ENCODE data around the gene EID2B. TPM values are rescaled to one million over a fixed set of nuclear protein-coding genes. Genes with fewer than 3 reads are reported as not detected.

Gene EID2B
- total RNA-seq, 2 donors from 2014 or later, result 2.8 to 3.2 TPM

GRCh38 chr19:39517432-39517831 lies 15.2 kb downstream of the EID2B start:
- no peak for ATAC-seq (replicated peaks)
- Mint-ChIP-seq H3K4me3 (no peak overlapping the region), H3K36me3 (ENCODE audit: low read depth) (peaks cover 6% of the 10 kb centered on the region)

DNA sequence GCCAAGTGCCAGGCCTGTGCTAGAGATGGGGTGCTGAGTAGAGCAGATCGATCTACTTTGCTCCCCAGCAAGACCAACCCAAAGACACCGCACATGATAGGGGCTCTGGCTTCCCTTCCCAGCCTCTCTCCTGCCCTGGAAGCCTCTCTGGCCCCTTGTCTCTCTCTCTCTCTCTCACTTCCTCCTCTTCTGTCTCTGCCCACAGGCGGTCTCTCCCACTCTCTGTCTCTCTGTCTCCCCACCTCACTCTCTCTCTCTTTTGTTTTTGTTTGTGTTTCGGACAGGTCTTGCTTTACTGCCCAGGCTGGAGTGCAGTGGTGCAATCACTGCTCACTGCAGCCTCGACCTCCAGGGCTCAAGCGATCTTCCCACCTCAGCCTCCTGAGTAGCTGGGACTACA lies 16.4 kb downstream of the EID2B start:
- no peaks in the 10 kb centered on the region for H3K9me3 Mint-ChIP-seq
- no peak overlapping the region for H3K27ac Mint-ChIP-seq
- peaks cover 9% of the 10 kb centered on the region for H3K4me1 Mint-ChIP-seq
- ATAC-seq (replicated peaks), result no peak
- peak overlapping the region; percentile 70 for H3K4me3 Mint-ChIP-seq
- H3K27me3 Mint-ChIP-seq, result peaks cover 36% of the 10 kb centered on the region
- H3K36me3 Mint-ChIP-seq (ENCODE audit: low read depth), result peaks cover 6% of the 10 kb centered on the region

More at GRCh38 chr19:39517432-39517831, 15.2 kb downstream of the EID2B start:
- no peaks in the 10 kb centered on the region for H3K9me3 Mint-ChIP-seq
- peaks cover 36% of the 10 kb centered on the region for H3K27me3 Mint-ChIP-seq
- H3K27ac Mint-ChIP-seq, result no peak overlapping the region
- H3K4me1 Mint-ChIP-seq, result peaks cover 9% of the 10 kb centered on the region

DNA sequence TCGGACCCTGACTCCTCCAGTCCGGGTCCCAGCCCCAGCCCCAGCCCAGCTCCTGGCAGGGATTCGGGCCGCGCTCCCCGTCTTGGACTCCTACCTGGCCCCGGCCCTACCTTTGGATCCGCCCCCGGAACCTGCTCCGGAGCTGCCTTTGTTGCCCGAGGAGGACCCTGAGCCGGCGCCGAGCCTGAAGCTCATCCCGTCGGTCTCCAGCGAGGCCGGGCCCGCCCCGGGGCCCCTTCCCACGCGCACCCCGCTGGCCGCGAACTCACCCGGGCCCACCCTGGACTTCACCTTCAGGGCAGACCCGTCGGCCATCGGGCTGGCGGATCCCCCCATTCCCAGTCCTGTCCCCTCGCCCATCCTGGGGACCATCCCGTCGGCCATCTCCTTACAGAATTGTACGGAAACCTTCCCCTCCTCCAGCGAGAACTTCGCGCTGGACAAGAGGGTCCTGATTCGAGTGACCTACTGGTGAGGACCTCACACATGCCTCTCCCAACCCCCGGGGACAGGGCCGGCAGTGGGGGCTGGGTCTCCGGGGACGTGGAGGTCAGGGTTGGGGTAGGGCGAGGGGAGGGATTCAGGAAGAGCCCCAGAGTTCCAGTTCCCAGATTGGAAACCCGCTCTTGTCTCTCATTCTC lies 17.0 kb downstream of the EID2B start:
- peaks cover 6% of the 10 kb centered on the region for H3K36me3 Mint-ChIP-seq (ENCODE audit: low read depth)
- H3K4me3 Mint-ChIP-seq, result peak overlapping the region; percentile 70
- H3K9me3 Mint-ChIP-seq, result no peaks in the 10 kb centered on the region
- H3K27ac Mint-ChIP-seq, result no peak overlapping the region
- peaks cover 36% of the 10 kb centered on the region for H3K27me3 Mint-ChIP-seq
- peak; percentile 18 for ATAC-seq (replicated peaks)
- peaks cover 9% of the 10 kb centered on the region for H3K4me1 Mint-ChIP-seq

DNA sequence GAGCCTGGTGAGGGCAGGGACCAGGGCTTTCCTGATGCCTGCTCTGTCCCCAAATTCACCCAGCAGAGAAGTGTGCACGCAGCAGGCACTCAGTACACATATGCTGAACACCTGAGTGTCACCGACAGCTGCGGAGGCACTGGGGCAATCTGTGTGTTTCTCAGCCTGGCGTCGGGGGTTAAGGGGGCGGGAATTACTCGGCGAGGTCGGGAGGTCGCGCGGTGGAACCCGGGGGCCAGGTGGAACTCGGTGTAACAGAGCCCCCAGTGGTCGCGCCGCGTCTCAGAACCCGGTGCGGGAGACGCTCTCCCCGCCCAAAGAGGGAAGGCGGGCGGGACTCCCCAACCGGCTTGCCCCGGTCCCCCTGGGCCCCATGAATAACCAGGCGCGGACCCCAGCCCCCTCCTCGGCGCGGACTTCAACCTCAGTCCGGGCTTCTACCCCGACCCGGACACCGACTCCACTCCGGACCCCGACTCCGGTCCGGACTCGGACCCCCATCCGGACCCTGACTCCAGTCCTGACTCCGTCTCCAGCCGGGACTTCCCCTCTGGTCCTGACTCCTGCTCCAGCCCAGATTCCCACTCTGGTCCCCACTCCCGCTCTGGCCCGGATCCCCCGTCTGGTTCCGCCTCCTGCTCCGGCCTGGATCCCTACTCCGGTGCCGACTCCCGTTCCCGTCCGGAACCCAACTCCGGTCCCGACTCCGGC lies 17.7 kb downstream of the EID2B start, which contains the start of gene SELENOV:
TSS of gene SELENOV (plus strand) at position 300 of the 711 bp plus-strand sequence. CDS start at position 374, 74 bp downstream.
- Mint-ChIP-seq H3K9me3 (no peaks in the 10 kb centered on the region), H3K27me3 (peaks cover 36% of the 10 kb centered on the region), H3K36me3 (ENCODE audit: low read depth) (peaks cover 6% of the 10 kb centered on the region), H3K4me3 (peak within 1 kb of the TSS; percentile 70), H3K4me1 (peaks cover 9% of the 10 kb centered on the region), H3K27ac (no peak within 1 kb of the TSS)
- ATAC-seq (replicated peaks), result peak; percentile 34

DNA sequence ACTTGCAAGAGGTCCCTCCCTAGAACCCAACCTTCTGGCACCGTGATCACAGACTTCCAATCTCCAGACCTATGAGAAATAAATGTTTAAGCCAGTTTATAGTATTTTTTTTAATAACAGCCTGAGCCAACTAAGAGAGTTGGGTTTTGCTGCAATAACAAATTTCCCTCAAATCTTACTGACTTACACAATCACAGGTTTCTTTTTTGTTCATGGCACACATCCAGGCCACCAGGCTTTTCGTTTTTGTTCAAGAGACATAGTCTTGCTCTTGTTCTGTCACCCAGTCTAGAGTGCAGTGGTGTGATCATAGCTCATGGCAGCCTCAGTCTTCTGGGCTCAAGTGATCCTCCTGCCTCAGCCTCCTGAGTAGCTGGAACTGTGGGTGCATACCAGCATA lies 19.7 kb downstream of the EID2B start:
- Mint-ChIP-seq H3K9me3 (no peaks in the 10 kb centered on the region), H3K27me3 (peaks cover 38% of the 10 kb centered on the region), H3K27ac (no peak overlapping the region)

GRCh38 chr19:39509233-39509632 lies 23.4 kb downstream of the EID2B start:
- no peak for ATAC-seq (replicated peaks)
- Mint-ChIP-seq H3K36me3 (ENCODE audit: low read depth) (peaks cover 7% of the 10 kb centered on the region), H3K27ac (no peak overlapping the region), H3K4me1 (peaks cover 12% of the 10 kb centered on the region), H3K9me3 (no peaks in the 10 kb centered on the region), H3K4me3 (no peak overlapping the region), H3K27me3 (peaks cover 37% of the 10 kb centered on the region)

More for the DNA sequence above, 19.7 kb downstream of the EID2B start:
- no peak for ATAC-seq (replicated peaks)
- H3K4me3 Mint-ChIP-seq, result no peak overlapping the region
- peaks cover 13% of the 10 kb centered on the region for H3K4me1 Mint-ChIP-seq
- peaks cover 8% of the 10 kb centered on the region for H3K36me3 Mint-ChIP-seq (ENCODE audit: low read depth)

DNA sequence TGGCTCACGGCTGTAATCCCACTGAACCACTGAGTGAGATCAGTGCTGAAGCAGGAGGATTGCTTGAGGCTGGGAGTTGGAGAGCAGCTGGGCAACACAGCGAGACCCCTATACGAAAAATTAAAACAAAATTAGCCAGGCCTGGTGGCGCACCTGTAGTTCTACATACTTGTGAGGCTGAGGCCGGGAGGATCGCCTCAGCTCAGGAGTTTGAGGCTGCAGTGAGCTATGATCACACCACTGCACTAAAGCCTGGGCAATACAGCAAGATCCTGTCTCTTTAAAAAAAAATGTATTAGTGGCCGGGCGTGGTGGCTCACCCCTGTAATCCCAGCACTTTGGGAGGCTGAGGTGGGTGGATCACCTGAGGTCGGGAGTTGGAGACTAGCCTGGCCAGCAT lies 24.0 kb downstream of the EID2B start:
- Mint-ChIP-seq H3K4me3 (no peak overlapping the region), H3K4me1 (peaks cover 12% of the 10 kb centered on the region), H3K36me3 (ENCODE audit: low read depth) (peaks cover 7% of the 10 kb centered on the region), H3K9me3 (no peaks in the 10 kb centered on the region), H3K27ac (no peak overlapping the region), H3K27me3 (peaks cover 37% of the 10 kb centered on the region)
- no peak for ATAC-seq (replicated peaks)

- Mint-ChIP-seq H3K36me3 (ENCODE audit: low read depth) (peaks cover 7% of the 10 kb centered on the region), H3K4me1 (peaks cover 12% of the 10 kb centered on the region), H3K27ac (no peak overlapping the region), H3K9me3 (no peaks in the 10 kb centered on the region), H3K27me3 (peaks cover 33% of the 10 kb centered on the region), H3K4me3 (peak overlapping the region; percentile 69)
- no peak for ATAC-seq (replicated peaks)
These were observed 24.8 kb downstream of the EID2B start for GRCh38 chr19:39507715-39508364.

- Mint-ChIP-seq H3K9me3 (no peaks in the 10 kb centered on the region), H3K27me3 (peaks cover 32% of the 10 kb centered on the region), H3K27ac (no peak overlapping the region), H3K4me1 (peaks cover 12% of the 10 kb centered on the region), H3K4me3 (peak overlapping the region; percentile 69), H3K36me3 (ENCODE audit: low read depth) (peaks cover 7% of the 10 kb centered on the region)
- peak; percentile 81 for ATAC-seq (replicated peaks)
These were observed 25.5 kb downstream of the EID2B start for GRCh38 chr19:39506944-39507714.

GRCh38 chr19:39506598-39506943 lies 26.1 kb downstream of the EID2B start:
- H3K27ac Mint-ChIP-seq, result no peak overlapping the region
- H3K27me3 Mint-ChIP-seq, result peaks cover 34% of the 10 kb centered on the region
- H3K4me3 Mint-ChIP-seq, result peak overlapping the region; percentile 69

DNA sequence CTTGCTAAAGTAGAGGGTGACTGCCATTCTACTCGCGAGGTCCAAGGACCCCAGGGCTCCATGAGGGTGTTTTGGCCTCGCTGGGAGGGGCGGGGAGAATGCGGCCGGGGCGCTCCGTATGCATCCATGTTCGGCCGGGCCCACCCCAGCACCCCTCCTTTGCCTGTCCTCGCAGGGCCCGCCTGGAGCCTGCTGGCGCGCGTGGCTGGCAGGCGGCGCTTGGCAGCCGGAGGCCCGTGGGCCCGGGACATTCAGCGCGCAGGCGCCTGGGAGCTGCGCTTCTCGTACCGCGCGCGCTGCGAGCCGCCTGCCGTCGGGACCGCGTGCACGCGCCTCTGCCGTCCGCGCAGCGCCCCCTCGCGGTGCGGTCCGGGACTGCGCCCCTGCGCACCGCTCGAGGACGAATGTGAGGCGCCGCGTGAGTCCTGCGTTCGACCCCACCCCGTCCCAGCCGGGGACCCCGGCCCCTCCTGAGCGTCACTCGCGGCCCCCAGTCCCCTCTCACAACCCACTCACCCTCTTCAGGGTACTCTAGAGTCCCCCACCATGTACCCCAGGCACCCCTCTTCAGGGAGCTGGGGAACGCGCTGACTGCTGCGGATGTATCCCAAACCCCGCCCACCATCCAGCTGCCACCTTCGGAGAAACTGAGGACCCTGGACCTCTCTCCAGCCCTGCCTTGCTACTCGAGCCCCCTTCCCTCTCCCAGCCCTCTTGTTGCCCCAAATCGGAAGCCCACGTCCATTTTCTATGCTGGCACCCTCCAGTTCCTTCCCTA lies 29.8 kb downstream of the EID2B start:
- ATAC-seq (replicated peaks), result peak; percentile 63
- Mint-ChIP-seq H3K9me3 (no peaks in the 10 kb centered on the region), H3K4me3 (peak overlapping the region; percentile 12), H3K36me3 (ENCODE audit: low read depth) (peaks cover 3% of the 10 kb centered on the region), H3K27ac (no peak overlapping the region), H3K4me1 (peaks cover 13% of the 10 kb centered on the region), H3K27me3 (peaks cover 52% of the 10 kb centered on the region)

More at GRCh38 chr19:39506598-39506943, 26.1 kb downstream of the EID2B start:
- Mint-ChIP-seq H3K4me1 (peaks cover 12% of the 10 kb centered on the region), H3K9me3 (no peaks in the 10 kb centered on the region), H3K36me3 (ENCODE audit: low read depth) (peaks cover 7% of the 10 kb centered on the region)
- no peak for ATAC-seq (replicated peaks)

DNA sequence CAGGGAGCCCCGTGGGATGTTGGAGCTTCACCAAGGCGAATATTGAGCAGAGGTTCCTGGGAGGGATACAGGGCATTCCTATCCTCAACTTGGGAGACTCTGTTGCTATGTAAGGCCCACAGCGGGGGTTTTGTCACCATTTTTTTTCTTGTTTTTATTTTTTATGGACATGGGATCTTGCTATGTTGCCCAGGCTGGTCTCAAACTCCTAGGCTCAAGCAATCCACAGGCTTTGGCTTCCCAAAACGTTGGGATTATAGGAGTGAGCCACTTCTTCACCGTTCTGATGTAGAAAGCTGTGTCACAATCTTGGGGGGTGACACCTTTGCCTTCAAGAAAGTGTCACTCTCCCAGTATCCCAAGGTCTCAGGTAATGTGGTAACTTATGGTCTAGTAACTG lies 31.3 kb downstream of the EID2B start:
- H3K27ac Mint-ChIP-seq, result no peak overlapping the region
- H3K4me1 Mint-ChIP-seq, result peaks cover 9% of the 10 kb centered on the region
- no peaks in the 10 kb centered on the region for H3K36me3 Mint-ChIP-seq (ENCODE audit: low read depth)
- no peaks in the 10 kb centered on the region for H3K9me3 Mint-ChIP-seq
- H3K4me3 Mint-ChIP-seq, result no peak overlapping the region
- ATAC-seq (replicated peaks), result no peak
- peaks cover 49% of the 10 kb centered on the region for H3K27me3 Mint-ChIP-seq

GRCh38 chr19:39500543-39500942 lies 32.1 kb downstream of the EID2B start:
- Mint-ChIP-seq H3K4me3 (no peak overlapping the region), H3K27me3 (peaks cover 48% of the 10 kb centered on the region), H3K4me1 (peaks cover 7% of the 10 kb centered on the region), H3K9me3 (no peaks in the 10 kb centered on the region), H3K27ac (no peak overlapping the region), H3K36me3 (ENCODE audit: low read depth) (no peaks in the 10 kb centered on the region)
- ATAC-seq (replicated peaks), result no peak
